ENCODE data around the gene MEIS1. TPM values are rescaled to one million over a fixed set of nuclear protein-coding genes. Genes with fewer than 3 reads are reported as not detected.

Gene MEIS1
- total RNA-seq, 3 donors from 2014 or later, result 23.2 to 196 (median 33.4) TPM

- H3K36me3 ChIP-seq (ENCODE audit: low read depth), result no peaks in the 10 kb centered on the region
Measured at GRCh38 chr2:66539452-66539851, 104.5 kb downstream of the MEIS1 start.

GRCh38 chr2:66541646-66542045 lies 106.7 kb downstream of the MEIS1 start:
- intact Hi-C loops (cut with DNase I, micrococcal nuclease), result no loop called here
- Histone ChIP-seq H3K4me3 (no peak overlapping the region), H3K4me1 (ENCODE audit: low read depth) (no peaks in the 10 kb centered on the region), H3K36me3 (ENCODE audit: low read depth) (no peaks in the 10 kb centered on the region), H3K9me3 (no peaks in the 10 kb centered on the region)
- DNase-seq (no peak), ATAC-seq (no peak)
- TF ChIP-seq, protein P1, sequence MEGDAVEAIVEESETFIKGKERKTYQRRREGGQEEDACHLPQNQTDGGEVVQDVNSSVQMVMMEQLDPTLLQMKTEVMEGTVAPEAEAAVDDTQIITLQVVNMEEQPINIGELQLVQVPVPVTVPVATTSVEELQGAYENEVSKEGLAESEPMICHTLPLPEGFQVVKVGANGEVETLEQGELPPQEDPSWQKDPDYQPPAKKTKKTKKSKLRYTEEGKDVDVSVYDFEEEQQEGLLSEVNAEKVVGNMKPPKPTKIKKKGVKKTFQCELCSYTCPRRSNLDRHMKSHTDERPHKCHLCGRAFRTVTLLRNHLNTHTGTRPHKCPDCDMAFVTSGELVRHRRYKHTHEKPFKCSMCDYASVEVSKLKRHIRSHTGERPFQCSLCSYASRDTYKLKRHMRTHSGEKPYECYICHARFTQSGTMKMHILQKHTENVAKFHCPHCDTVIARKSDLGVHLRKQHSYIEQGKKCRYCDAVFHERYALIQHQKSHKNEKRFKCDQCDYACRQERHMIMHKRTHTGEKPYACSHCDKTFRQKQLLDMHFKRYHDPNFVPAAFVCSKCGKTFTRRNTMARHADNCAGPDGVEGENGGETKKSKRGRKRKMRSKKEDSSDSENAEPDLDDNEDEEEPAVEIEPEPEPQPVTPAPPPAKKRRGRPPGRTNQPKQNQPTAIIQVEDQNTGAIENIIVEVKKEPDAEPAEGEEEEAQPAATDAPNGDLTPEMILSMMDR (IDR thresholded peaks at IDR 0.05), result no peak

More at GRCh38 chr2:66539452-66539851, 104.5 kb downstream of the MEIS1 start:
- Histone ChIP-seq H3K4me1 (ENCODE audit: low read depth) (no peaks in the 10 kb centered on the region), H3K9me3 (no peaks in the 10 kb centered on the region), H3K4me3 (no peak overlapping the region)
- ATAC-seq, result no peak
- TF ChIP-seq, protein P1 (IDR thresholded peaks at IDR 0.05), result no peak
- DNase-seq, result no peak
- intact Hi-C loops (cut with DNase I, micrococcal nuclease), result no loop called here

GRCh38 chr2:66543257-66543767 lies 108.4 kb downstream of the MEIS1 start:
- H3K9me3 ChIP-seq, result no peaks in the 10 kb centered on the region
- DNase-seq (no peak), ATAC-seq (no peak)
- H3K36me3 ChIP-seq (ENCODE audit: low read depth), result no peaks in the 10 kb centered on the region
- H3K4me3 ChIP-seq, result no peak overlapping the region
- intact Hi-C loops (cut with DNase I, micrococcal nuclease), result no loop called here
- H3K4me1 ChIP-seq (ENCODE audit: low read depth), result no peaks in the 10 kb centered on the region
- TF ChIP-seq, protein P1 (IDR thresholded peaks at IDR 0.05), result no peak

- TF ChIP-seq, protein P1 (IDR thresholded peaks at IDR 0.05), result no peak
Measured at GRCh38 chr2:66544258-66544657, 109.3 kb downstream of the MEIS1 start.

GRCh38 chr2:66545258-66545657 lies 110.3 kb downstream of the MEIS1 start:
- Histone ChIP-seq H3K36me3 (ENCODE audit: low read depth) (no peaks in the 10 kb centered on the region), H3K4me1 (ENCODE audit: low read depth) (no peaks in the 10 kb centered on the region), H3K4me3 (no peak overlapping the region), H3K9me3 (no peaks in the 10 kb centered on the region)
- intact Hi-C loops (cut with DNase I, micrococcal nuclease), result no loop called here
- no peak for DNase-seq
- TF ChIP-seq, protein P1 (IDR thresholded peaks at IDR 0.05), result no peak
- no peak for ATAC-seq

More at GRCh38 chr2:66544258-66544657, 109.3 kb downstream of the MEIS1 start:
- DNase-seq (no peak), ATAC-seq (no peak)
- H3K9me3 ChIP-seq, result no peaks in the 10 kb centered on the region
- H3K4me3 ChIP-seq, result no peak overlapping the region
- intact Hi-C loops (cut with DNase I, micrococcal nuclease), result no loop called here
- no peaks in the 10 kb centered on the region for H3K4me1 ChIP-seq (ENCODE audit: low read depth)
- H3K36me3 ChIP-seq (ENCODE audit: low read depth), result no peaks in the 10 kb centered on the region

- DNase-seq (no peak), ATAC-seq (no peak)
- no peaks in the 10 kb centered on the region for H3K4me1 ChIP-seq (ENCODE audit: low read depth)
- intact Hi-C loops (cut with DNase I, micrococcal nuclease), result no loop called here
- H3K9me3 ChIP-seq, result no peaks in the 10 kb centered on the region
- TF ChIP-seq, protein P1 (IDR thresholded peaks at IDR 0.05), result no peak
- no peaks in the 10 kb centered on the region for H3K36me3 ChIP-seq (ENCODE audit: low read depth)
- no peak overlapping the region for H3K4me3 ChIP-seq
Measured at GRCh38 chr2:66547118-66547517, 112.2 kb downstream of the MEIS1 start.
